NCI-H1930 (cell line): Measurements from ENCODE around the gene COPS7A.

Source experiments
- DNase-seq, 2 experiments: peaks; one replicate each; lab custom pipeline; 2025; lab: John Stamatoyannopoulos, UW

The COPS7A gene, protein sequence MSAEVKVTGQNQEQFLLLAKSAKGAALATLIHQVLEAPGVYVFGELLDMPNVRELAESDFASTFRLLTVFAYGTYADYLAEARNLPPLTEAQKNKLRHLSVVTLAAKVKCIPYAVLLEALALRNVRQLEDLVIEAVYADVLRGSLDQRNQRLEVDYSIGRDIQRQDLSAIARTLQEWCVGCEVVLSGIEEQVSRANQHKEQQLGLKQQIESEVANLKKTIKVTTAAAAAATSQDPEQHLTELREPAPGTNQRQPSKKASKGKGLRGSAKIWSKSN

DNA sequence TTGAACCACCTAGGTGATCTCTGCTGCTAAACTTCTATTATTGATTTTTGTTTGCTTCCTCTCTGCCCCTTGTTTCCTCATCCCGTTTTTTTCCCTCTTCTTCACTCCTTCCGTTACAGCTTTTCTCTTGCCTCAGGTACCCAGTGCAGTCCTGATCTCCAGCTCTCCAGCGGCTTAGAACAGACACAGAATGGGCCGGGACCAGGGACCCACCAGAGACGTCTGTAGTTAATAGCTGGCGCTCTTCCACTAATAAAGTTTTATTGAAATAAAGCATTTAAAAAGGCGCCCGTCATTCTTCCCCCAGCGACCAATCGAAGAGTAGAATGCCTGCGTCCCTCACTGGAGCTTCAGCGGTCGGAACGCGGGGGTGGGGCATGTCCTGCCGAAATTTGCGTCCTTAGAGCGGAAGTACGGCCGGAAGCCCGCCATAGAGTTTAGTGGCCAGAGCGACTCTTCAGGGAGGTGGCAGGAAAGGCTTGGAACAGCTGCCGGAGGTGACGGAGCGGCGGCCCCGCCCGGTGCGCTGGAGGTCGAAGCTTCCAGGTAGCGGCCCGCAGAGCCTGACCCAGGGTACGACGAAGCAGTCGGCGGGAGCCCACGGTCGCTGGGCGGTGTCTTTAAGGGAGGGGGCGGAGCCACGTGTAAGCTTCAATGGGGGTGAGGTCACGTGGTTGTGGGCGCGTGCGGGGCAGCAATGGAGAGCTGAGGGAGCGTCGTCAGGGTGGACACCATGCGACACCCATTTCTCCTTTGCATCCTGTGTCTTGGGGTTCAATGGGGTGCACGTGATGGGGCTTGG lies at the start of gene COPS7A:
COPS7A (plus strand) TSS at position 440 of the 802 bp plus-strand sequence. CDS start 611 bp downstream, outside the sequence.
- DNase-seq: peak; percentile 99 to 100

DNA sequence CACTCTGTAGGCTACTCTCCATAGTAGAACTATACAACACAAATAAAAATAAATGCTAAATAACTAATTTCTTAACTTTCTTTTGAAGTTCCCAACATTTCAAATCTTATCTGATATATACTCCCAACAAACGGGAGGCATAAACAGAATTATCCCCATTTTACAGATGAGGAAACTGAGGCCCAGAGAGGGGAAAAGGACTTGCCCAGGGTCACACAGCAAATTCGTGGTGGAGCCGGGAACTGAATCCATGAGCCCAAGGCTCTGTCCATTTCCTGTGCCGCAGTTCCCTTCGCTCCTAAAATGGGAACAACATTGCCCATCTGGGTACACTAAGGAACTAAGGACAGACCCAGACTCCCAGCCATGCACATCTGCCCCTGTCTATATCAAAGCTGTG lies 46.9 kb upstream of the COPS7A start:
- no peak for DNase-seq

DNA sequence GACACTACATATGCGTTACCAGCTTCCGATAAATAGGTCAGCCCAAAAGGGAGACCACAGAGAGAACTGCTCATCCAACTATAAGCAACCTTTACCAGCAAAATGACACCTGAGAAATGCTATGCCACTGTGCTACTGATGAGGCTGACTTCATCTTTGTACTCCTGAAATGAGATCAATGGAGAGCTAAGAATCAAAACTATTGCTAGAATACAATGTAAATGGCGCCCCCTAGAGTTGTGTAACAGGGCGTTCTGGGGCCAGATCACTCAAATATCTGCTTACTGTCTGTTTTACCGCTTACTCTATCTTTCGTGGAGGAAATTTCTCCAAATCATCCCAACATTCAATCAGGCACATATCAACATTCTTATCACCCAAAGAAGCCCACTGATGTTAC lies 39.2 kb upstream of the COPS7A start:
- DNase-seq: peak; percentile 44 to 61

DNA sequence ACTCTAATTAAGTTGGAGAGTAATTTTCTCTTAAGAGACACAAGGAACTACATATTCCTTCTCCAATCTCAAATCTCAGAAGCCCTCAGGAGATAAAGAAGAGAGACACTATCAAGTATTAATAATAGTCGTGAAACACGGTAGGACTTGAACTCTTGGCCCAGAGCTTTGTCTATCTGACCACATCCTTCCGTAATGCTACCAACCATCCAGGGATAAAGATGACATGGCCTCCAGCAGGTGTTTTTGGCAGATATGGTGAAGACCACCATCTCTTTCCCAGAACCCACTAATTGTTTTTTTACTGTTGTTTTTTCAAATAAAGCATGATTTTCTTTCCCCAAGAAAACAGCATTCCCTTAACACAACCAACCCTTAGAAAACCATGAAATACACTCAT lies 38.0 kb upstream of the COPS7A start:
- no peak for DNase-seq

DNA sequence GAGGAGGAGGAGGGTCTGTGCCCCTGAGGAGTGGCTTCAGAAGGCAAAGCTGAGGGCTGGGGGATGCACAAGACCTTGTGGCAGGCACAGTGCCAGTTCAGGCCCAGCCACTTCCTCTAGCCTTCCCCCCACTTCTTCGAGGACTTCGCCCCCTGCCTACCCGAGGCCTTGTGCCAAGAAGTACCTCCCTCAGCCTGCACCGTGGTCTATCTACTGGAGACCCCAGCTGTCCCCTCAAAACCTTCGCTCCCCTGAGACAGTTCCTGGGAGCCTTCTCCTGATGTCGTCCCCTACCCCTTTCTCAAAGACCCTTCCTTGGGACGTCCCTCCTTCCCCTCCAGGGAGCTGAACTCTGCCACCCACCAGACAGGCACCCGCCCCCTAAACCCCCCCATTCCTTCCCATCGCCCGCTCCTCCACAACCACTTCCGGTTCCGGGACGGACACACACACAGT lies 35.3 kb upstream of the COPS7A start:
- no peak for DNase-seq

DNA sequence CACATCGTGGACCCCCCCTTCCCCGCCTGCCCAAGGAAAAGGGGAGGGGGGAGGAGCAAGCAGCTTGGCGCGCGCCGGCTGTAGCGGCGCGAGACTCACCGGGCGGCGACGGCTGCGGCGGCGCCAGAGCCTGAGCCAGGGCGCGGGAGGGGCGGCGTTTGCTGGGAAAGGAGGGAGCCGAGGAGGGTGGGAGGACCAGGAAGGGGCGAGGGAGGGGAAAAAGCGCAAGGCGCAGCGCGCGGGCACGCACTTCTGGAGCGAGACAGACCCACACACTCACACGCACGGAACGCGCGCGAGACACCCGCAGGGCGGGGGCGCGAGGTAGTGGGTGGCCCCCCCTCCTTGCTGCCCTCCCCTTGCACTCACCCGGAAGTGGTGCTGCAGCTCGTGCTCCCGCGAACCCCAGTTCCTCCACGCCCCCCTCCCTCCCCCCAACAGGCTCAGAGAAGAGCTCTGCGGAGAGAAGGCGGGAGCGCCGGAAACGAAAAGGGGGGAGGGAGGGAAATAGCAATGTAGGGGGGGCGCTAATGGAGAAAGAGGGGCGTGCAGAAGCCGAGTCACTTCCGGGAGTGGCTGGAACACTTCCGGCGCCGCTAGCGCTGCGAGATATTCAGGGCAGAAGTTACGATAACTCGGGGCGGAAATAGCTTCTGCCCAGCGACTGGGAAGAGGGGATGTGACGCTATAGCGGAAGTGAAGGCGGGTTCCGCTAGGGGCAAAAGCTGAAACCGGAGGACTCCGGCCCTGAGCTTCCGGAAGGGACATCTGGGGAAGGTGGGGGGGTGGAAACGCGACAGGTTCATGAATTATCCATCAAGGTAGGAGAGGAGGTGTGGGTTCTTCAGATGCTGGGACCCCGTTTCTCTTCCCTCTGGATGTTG lies 34.6 kb upstream of the COPS7A start, which contains the start of gene ZNF384:
ZNF384 (minus strand) TSS at position 377 of the 884 bp plus-strand sequence. CDS start 9,855 bp downstream, outside the sequence.
- peak; percentile 99 for DNase-seq

DNA sequence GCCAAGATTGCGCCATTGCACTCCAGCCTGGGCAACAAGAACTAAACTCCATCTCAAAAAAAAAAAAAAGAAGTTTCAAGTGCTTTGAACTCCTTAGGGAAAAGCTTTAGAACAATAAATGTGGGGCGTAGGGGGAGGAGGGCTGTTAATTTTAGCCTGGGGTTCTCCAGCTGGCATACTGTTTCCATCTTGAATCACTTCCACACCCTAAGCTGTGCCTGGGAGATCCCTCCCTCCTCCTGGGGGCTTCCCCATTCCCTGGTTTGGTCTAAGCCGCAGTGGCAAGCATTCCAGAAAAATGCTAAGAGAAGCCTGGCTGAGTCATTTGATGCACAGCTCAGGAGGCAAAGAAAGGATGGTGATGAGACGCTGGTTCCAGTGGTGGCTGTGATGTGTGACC lies 32.4 kb upstream of the COPS7A start:
- no peak for DNase-seq

DNA sequence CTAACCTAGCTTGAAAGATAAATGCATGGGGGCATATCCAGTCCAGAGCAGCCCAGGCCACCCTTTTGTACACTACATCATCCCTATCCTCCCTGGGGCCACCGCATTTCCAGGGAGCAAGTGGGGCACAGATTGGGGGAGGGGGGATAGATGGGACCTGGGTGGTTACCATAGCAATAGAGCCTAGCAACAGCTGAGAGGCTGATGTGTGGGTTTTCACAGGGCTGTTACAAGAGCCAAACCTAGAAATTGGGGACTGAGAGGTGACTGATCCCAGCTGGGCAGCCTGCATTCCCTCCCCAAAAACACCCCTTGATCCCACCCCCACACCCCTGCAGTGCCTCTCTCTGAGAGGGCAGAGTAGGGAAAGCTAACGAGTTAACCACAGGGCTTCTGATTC lies 31.0 kb upstream of the COPS7A start:
- no peak for DNase-seq

DNA sequence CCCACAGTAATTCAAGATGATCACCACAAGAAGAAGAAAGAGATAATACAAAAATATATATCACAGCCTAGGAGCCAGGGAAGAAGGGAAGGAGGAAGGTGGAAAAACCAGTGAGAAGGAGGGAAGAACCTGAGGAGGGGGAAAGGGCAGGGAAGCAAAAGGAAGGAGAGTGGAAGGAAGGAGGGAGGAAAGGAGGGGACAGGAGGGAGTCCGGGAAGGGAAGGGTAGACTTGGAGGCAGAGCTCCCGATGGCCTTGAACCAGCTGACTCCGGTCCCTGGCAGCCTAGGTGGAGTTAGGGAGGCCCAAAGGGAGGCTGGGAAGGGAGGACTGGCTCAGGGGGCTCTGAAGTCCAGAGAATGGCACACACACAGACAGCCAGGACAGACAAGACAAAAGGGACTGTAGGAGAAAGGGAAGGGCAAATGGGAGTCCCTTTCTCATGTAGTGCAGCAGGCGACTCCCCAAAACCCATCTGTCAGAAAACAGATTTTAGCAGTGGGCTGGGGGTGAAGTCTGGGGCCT lies 30.0 kb upstream of the COPS7A start:
- DNase-seq: no peak

DNA sequence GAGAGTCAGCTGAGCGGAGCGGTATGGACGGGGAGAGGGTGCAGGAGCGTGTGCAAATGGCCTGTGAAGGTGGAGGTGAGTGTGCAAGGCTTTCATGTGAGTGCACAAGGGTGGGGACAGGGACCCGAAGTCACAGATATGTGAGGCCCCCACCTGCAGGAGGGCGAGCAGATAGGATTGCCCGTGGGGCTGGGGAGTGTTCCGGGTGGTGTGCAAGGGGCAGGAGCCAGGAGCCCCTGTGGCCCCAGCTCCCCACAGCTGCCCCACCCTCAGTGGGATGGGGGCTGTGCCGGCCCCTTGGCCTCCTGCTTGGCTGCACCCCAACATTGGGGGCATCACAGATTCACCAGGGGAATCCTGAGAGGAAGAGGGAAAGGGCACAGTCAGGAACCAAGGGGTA lies 29.1 kb upstream of the COPS7A start:
- DNase-seq: no peak

DNA sequence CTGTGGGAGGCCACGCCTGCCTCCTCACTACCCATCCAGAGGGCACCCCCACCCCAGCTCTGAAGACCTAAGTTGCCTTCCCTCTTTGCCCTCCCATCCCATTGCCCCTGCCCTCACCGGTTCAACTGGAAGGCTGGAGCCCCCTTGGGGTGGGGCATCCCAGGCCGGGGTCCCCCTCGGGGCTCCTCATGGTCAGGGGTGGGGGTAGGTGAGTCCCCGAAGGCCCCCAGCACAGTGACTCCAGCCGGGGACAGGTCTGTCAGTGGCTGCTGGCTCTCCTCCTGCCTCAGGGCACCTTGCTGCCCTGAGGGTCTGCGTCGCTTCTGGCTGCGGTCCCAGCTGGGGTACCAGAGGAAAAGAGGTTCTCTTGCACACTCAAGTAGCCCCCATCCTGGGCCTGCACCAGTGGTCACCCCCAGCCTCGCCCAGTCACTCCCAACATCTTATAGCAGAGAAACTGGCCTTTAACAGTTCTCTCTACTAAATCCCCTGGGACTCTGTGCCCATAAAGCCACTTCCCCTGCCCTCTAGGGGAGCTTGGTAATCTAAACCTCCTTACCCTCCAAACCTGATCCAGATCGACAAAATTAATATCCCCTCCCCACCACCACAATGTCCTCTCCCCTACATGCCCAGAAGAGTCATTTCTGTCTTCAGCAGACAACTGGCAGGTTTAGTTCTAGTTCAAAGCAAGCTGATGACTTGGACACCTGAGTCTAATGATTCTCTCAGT lies 28.4 kb upstream of the COPS7A start:
- DNase-seq: no peak

DNA sequence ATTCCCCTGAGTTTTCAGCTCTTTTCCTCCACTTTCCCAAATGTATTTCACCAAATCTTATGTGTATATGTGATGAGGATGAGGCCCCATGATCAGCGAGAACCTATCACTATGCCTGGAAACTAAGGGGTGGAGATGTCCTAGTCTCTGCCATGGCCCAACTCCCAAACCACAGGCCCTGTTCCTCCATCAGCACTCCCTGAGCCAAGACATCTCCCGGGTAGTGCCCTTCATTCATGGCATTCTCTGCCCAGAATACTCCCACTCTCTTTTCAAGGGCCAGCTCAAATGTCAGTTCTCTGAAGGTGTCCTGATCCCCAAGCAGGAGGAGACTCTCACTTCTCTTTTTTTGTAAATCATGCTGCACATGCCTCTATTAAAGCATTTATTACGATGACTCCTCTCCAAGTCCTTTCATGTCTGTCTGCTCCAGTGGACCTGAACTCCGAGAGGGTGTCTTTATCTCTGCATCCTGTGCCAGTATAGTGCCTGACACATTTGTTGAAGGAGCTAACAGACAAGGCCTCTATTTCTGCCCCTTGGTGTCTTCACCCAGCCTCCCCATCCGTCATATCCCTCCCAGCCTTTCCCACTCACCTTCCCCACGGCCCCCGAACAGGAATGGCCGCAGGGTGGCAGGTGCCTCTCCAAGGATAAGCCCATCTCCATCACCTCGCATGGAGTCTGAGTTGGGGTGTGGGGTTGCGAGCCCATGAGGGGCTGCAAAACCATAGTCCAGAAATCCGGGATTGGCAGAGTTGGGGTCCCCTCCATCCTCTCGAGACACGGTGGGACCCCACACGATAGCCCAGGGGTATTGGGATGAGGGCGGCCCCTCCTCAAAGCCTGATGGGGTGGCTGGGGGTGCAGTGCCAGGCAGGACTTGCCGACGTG lies 26.9 kb upstream of the COPS7A start:
- DNase-seq: no peak

DNA sequence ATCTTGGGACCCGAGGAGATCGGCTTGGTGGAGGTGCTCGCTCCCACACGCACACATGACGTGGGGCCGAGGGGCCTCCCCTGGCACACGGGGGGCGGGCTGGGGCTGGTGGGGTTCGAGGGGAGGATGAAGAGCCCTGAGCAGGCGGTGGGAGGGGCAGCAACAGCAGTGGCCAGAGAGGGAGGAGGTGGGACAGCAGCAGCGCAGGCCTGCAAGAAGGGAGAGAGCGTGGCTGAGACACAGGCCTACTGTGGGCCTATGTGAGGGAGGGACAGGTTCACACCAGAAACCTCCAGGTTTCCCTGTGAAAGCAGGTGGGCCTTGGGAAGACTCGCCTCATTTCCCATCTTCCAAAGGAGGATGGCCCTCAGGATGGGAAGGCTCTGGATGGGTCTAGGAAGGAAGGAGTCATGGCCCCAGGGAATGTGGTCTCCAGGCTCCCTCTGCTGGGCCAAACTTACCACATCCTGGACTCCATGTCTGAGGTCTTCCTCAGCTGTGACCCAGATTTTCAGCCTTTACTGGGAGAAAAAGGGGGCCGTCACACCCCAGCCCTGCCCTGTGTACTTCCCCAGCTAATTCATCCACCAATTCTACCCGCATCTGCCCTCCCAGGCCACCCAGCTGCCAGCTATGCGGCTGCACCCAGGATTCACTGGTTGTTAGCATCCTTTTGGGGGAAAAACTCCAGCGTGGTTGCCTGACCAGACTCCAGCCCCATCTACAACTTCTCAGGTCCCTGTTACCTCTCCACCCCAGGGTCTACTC lies 26.1 kb upstream of the COPS7A start:
- DNase-seq: peak; percentile 27 to 67

DNA sequence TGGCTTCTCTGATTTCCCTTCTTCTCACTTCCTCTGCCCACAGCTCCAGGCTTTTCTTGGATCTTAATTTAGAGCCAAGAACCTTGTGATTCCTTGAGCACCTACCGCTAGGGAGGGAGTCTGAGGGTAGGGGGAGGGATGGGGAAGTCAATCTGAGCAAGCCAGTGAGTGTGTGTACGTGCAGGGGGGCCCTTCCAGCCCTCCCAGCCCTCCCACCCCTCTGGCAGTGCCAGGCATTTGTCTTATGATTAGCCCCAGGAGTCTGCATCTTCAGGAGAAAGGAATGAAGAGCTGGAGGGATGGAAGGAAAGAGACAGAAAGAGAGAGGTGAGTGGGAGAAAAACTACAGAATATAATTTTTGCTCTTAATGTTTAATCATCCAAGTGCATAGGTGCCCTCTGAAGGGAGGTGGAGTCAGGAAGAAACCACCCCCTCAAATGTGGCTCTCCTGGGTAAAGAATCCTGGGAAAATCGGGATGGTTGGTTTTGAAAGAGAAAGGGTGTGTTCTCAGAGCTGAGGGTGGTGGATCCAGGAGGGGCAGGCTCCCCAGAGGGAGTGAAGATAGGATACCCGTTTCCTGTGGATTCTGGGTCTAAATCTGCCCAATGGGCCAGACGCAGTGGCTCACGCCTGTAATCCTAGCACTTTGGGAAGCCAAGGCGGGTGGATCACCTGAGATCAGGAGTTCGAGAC lies 25.3 kb upstream of the COPS7A start:
- DNase-seq: no peak

DNA sequence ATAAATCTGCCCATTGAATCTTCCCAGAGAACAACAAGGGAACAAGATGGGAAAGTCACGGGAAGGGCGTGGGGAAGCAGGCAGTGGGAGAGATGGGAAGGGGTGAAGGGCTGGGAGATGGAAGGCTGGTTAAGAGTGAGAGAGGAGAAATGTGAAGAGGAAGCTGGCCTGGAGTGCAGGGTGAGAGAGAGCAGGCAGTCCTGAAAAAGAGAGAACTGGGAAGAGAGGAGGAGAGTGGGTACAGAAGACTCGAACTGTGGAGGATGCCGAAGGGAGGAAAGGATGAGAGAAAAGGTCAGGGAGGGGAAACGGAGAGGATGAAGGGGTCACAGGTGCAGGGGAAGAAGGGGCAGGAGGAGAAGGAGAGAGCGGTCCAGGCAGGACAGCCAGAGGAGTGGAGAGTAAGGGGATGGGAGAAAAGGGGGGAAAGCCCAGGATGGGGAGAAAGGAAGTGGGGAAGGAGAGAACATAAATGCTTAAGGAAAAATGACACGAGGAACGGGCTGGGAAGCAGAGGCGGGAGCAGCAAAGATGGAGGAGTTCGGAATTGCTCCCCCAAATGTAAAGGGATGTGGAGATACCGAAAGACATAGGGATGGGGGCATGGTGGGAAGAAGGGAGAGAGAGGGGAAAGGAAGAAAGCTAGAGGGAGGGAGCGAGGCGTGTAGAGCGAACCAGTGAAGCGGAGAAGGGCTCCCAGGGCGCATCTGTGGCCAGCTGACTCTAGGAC lies 24.4 kb upstream of the COPS7A start:
- no peak for DNase-seq

DNA sequence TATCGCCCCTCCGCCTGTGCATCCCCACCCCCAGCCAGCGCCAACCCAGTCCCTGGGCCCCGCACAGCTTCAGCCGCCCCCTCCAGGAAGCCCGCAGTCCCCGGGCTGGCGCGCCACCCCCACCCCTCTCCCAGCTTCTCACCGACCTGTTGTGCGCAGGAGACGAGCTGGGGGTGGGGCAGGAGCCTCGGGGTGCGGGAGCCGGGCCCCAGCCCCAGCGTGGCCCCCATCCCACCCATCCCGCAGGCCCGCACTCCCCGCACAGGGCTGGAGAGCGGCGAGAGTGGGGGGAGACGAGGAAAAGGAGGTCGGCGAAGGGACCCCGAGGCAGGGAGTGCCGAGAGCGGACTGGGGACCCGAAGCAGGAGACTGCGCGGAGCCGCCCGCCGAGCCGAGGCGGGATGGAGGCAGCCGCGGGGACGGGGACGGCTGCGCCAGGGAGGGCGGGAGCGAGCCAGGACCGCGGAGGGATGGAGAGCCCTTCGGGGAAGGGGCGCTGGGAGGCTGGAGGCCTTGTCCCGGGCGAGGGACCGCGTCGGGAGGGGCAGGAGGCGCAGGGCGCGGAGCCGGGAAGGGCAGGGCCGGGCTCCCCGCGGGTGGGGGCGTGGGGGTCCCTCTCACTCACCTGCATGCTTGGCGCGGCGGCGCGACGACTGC lies 23.7 kb upstream of the COPS7A start:
- peak in 1 of 2 experiments; percentile 19 for DNase-seq

DNA sequence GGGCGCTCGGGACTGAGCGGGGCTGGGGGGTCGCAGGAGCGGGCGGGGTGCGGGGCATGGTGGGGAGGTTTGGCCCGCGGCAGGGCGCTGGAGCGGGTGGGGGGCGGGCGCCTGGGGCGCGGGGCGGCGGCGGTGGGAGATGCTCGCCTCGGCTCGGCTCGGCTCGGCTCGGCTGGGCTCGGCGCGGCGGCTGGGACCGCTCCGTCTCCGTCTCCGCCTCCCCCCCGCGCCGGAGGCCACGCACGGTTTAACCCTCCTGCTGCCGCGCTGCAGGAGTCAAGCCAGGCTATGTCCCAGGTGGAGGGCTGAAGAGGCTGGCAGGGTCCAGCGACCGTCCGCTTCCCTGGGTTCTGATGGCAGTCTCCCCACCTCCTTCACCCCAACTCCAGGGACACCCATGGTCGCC lies 23.2 kb upstream of the COPS7A start, which contains the start of gene PIANP:
PIANP (minus strand) TSS at position 170 of the 406 bp plus-strand sequence. CDS start 2,754 bp downstream, outside the sequence.
- peak; percentile 25 to 29 for DNase-seq
